Upper lobe of left lung (tissue), 6 donors: ENCODE data around the gene MICAL3. TPM values are rescaled to one million over a fixed set of nuclear protein-coding genes. Genes with fewer than 3 reads are reported as not detected.

Experiments used
- ATAC-seq, 2 donors: fragments of 200-7000 bp; cut with Tn5 transposase; one replicate each; pipeline ENCODE4 v1.9.1; 2022; ENCODE audit warnings: mild to moderate bottlenecking in 2 of 2, moderate library complexity in 2 of 2; ENCODE audit not compliant: low FRiP score in 2 of 2
- DNase-seq, 2 donors: peaks; one replicate each; pipeline ENCODE4 v3.0.0-alpha.2; 2019 to 2020
- H3K27ac ChIP-seq, 4 donors: fragments of 200-600 bp; sonication (generic); one replicate each; pipeline ENCODE4 v1.5.1; 2016 to 2019
- H3K27me3 ChIP-seq, 4 donors: fragments of 200-600 bp; sonication (generic); one replicate each; pipeline ENCODE4 v1.5.1; 2017 to 2019
- H3K36me3 ChIP-seq, 4 donors: fragments of 200-600 bp; sonication (generic); one replicate each; pipeline ENCODE4 v1.5.1; 2016 to 2019
- H3K4me1 ChIP-seq, 4 donors: fragments of 200-600 bp; sonication (generic); one replicate each; pipeline ENCODE4 v1.5.1; 2018 to 2019
- H3K4me3 ChIP-seq, 4 donors: fragments of 200-600 bp; sonication (generic); one replicate each; pipeline ENCODE4 v1.5.1; 2017 to 2019; ENCODE audit warnings: mild to moderate bottlenecking in 2 of 4, moderate library complexity in 1 of 4
- H3K9me3 ChIP-seq, 4 donors: fragments of 200-600 bp; sonication (generic); one replicate each; pipeline ENCODE4 v1.5.1; 2018 to 2019
- CTCF ChIP-seq, 6 experiments: fragments of 450-650 bp in 4 of 6; fragments of 200-600 bp in 2 of 6; sonication (generic) in 2 of 6; IDR thresholded peaks; one replicate each; pipeline ENCODE4 v1.5.1; 2016 to 2019; ENCODE audit warnings: antibody characterized with exemption in 6 of 6
- EP300 ChIP-seq, 4 donors: sonication (generic); formaldehyde crosslinking; IDR thresholded peaks; one replicate each; pipeline ENCODE4 v1.5.1; 2017; ENCODE audit warnings: antibody characterized with exemption in 4 of 4, control low read depth in 2 of 4
- POLR2A ChIP-seq, 4 donors: fragments of 450-650 bp; IDR thresholded peaks; one replicate each; pipeline ENCODE4 v1.5.1; 2016 to 2017; ENCODE audit warnings: antibody characterized with exemption in 4 of 4, mild to moderate bottlenecking in 2 of 4
- POLR2AphosphoS5 ChIP-seq, 2 donors: sonication (generic); formaldehyde crosslinking; IDR thresholded peaks; one replicate each; pipeline ENCODE4 v1.5.1; 2017; ENCODE audit warnings: antibody characterized with exemption in 2 of 2
- WGBS, 2 donors: methylation state at CpG; one replicate each; pipeline ENCODE4 v1.1.5; 2017 to 2018; 5-methylcytosine and 5-hydroxymethylcytosine counted together
- total RNA-seq, 6 donors: library from RNA; depleted of rRNA in 4 of 6; stranded (reverse); fragments of >200 nt in 4 of 6; gene quantifications; one replicate each; pipeline versions ENCODE4 v1.1.0 to v1.2.1, GENCODE V29; 2016 to 2021
- donor health status: DM: no; HTN: no; CAD: no; lungs with moderate emphysema.
- donor health status: DM: no; HTN: yes; CAD: no; lungs with severe emphysema.

MICAL3 gene
- total RNA-seq, 6 donors from 2014 or later, result 6.4 to 39.8 (median 23.4) TPM

DNA sequence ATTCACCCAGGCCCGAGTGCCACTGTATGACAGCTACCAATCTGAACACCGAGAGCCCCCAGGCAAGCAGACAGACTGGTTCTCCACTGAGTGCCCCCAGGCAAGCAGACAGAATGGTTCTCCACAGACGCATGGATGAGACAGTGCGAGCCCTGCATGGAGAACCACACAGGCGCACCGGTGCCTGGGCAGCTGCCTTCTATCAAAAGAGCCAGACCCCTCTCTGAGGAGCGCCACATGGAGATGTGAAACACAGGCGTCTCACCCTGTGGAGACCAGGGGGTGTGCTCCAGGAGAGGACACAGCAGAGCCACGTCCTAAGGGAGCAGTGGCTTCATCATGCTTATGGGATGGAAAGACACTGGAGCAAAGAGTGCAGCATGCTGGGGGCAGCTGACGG, 155.6 kb downstream of the MICAL3 start:
- ATAC-seq (no peak), DNase-seq (no peak)
- Histone ChIP-seq H3K36me3 (peaks cover 0 to 67% (median 25%) of the 10 kb centered on the region in 4 donors), H3K27me3 (no peaks in the 10 kb centered on the region), H3K27ac (no peak overlapping the region), H3K4me3 (no peak overlapping the region), H3K4me1 (no peaks in the 10 kb centered on the region), H3K9me3 (no peaks in the 10 kb centered on the region)
- TF ChIP-seq CTCF (IDR thresholded peaks at IDR 0.05), result no peak
- TF ChIP-seq POLR2A (IDR thresholded peaks at IDR 0.05), result no peak
- TF ChIP-seq POLR2AphosphoS5 (IDR thresholded peaks at IDR 0.05), result no peak
- TF ChIP-seq EP300 (IDR thresholded peaks at IDR 0.05), result no peak
- 93 to 94% methylated on average over 8 to 10 of the region's 10 CpGs for WGBS, 2 donors

- 57 to 64% methylated on average over 9 of the region's 9 CpGs for WGBS, 2 donors
- TF ChIP-seq CTCF (IDR thresholded peaks at IDR 0.05) (no peak), POLR2A (IDR thresholded peaks at IDR 0.05) (no peak), EP300 (IDR thresholded peaks at IDR 0.05) (no peak), POLR2AphosphoS5 (IDR thresholded peaks at IDR 0.05) (no peak)
- ATAC-seq (peak in 1 of 2 donors; percentile 36), DNase-seq (no peak)
- Histone ChIP-seq H3K27ac (no peak overlapping the region), H3K36me3 (peaks cover 0 to 58% (median 21%) of the 10 kb centered on the region in 4 donors), H3K4me1 (no peaks in the 10 kb centered on the region), H3K4me3 (no peak overlapping the region), H3K9me3 (no peaks in the 10 kb centered on the region), H3K27me3 (no peaks in the 10 kb centered on the region)
These were observed 157.1 kb downstream of the MICAL3 start for GRCh38 chr22:17867160-17867785.

DNA sequence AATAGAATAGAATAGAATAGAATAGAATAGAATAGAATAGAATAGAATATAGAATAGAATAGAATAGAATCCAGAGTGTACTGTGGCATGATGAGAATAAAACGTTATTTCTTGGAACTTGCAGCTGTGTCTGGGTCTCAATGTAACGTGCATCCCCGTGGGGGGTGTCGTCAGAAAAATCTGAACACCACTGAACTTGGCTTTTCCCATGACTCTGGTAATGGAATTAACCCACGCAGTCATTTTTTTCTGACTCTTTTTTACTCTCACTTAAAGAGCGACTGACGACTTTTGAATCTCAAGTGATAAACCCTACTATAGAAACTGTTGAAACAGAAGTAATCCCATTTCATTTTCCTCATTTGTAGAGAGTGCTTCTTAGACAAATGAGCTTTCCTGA, 157.7 kb downstream of the MICAL3 start:
- no peak overlapping the region for H3K4me3 ChIP-seq
- no peak overlapping the region for H3K27ac ChIP-seq
- no peaks in the 10 kb centered on the region for H3K27me3 ChIP-seq
- H3K4me1 ChIP-seq, result no peaks in the 10 kb centered on the region
- H3K36me3 ChIP-seq, result peaks cover 0 to 58% (median 21%) of the 10 kb centered on the region in 4 donors
- TF ChIP-seq CTCF (IDR thresholded peaks at IDR 0.05), result no peak
- no peak for TF ChIP-seq POLR2AphosphoS5 (IDR thresholded peaks at IDR 0.05)
- no peak for TF ChIP-seq EP300 (IDR thresholded peaks at IDR 0.05)
- no peak for TF ChIP-seq POLR2A (IDR thresholded peaks at IDR 0.05)
- no peaks in the 10 kb centered on the region for H3K9me3 ChIP-seq
- ATAC-seq (no peak), DNase-seq (no peak)
- 91 to 92% methylated on average over 7 of the region's 7 CpGs for WGBS, 2 donors

DNA sequence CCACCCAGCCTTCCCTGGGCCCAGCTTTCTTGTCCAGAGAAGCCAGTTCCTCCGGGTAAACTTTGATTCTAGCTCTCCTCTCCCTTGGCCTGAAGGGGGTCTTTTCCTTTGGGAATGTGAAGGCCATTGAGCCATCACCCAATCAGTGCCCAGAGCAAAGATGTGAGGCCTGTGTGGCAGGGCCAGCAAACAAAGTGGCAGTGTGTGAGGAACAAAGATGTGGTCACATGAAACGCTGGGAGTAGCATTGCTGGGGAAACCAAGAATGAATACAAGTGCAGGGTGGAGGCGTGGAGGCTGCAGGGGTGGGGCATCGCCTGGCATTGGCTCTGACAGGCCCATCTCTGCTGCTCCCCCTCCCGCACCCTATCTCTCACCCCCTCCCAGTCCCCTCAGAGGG, 158.2 kb downstream of the MICAL3 start:
- DNase-seq (no peak), ATAC-seq (no peak)
- Histone ChIP-seq H3K36me3 (peaks cover 0 to 53% (median 19%) of the 10 kb centered on the region in 4 donors), H3K9me3 (no peaks in the 10 kb centered on the region), H3K27ac (no peak overlapping the region), H3K4me3 (no peak overlapping the region), H3K4me1 (no peaks in the 10 kb centered on the region), H3K27me3 (no peaks in the 10 kb centered on the region)
- TF ChIP-seq POLR2A (IDR thresholded peaks at IDR 0.05) (no peak), CTCF (IDR thresholded peaks at IDR 0.05) (no peak), EP300 (IDR thresholded peaks at IDR 0.05) (no peak), POLR2AphosphoS5 (IDR thresholded peaks at IDR 0.05) (no peak)
- 76 to 81% methylated on average over 5 of the region's 5 CpGs for WGBS, 2 donors
